Endodermal cell (in vitro differentiated cells): ENCODE data around the gene CRHR2. TPM values are rescaled to one million over a fixed set of nuclear protein-coding genes. Genes with fewer than 3 reads are reported as not detected.
A peak's percentile ranks its signal among the peaks of the same experiment; 100 is the strongest.
"Not testable (repeated sequence)": the region's sequence is repeated elsewhere in the genome, so short reads cannot be mapped to it uniquely, and the experiment has no call there.

ENCODE experiments used
- DNase-seq: peaks from one replicate; pipeline ENCODE4 v3.0.0-alpha.2; 2017
- H3K27ac ChIP-seq: 2 replicates; pipeline ENCODE4 v1.5.1; 2013; ENCODE audit warnings: mild to moderate bottlenecking, low read depth, low read length, moderate library complexity
- H3K27me3 ChIP-seq: 2 replicates; pipeline ENCODE4 v1.6.1; 2013; ENCODE audit warnings: mild to moderate bottlenecking, low read length, moderate library complexity; ENCODE audit not compliant: insufficient read depth, control insufficient read depth, poor library complexity, severe bottlenecking
- H3K36me3 ChIP-seq: 2 replicates; pipeline ENCODE4 v1.7.0; 2013; ENCODE audit warnings: mild to moderate bottlenecking, low read length, moderate library complexity; ENCODE audit not compliant: control insufficient read depth, insufficient read depth
- H3K4me1 ChIP-seq: one replicate; pipeline ENCODE4 v1.7.0; 2013; ENCODE audit warnings: low read length; ENCODE audit not compliant: control insufficient read depth, insufficient read depth
- H3K4me3 ChIP-seq: 2 replicates; pipeline ENCODE4 v1.5.1; 2013; ENCODE audit warnings: mild to moderate bottlenecking, low read length, moderate library complexity
- H3K9ac ChIP-seq: 2 replicates; pipeline ENCODE4 v1.6.1; 2013; ENCODE audit warnings: mild to moderate bottlenecking, low read length, moderate library complexity; ENCODE audit not compliant: poor library complexity, severe bottlenecking; ENCODE audit errors: extremely low read depth
- H3K9me3 ChIP-seq: 2 replicates; pipeline ENCODE4 v1.6.1; 2013; ENCODE audit warnings: mild to moderate bottlenecking, low read length, moderate library complexity; ENCODE audit not compliant: control insufficient read depth
- H3K27ac Mint-ChIP-seq: 2 replicates; pipeline ENCODE4 v1.8.0; 2020; ENCODE audit warnings: mixed read lengths
- H3K27me3 Mint-ChIP-seq: 2 replicates; pipeline ENCODE4 v1.8.0; 2021; ENCODE audit warnings: mild to moderate bottlenecking, mixed read lengths; ENCODE audit not compliant: insufficient read depth
- H3K36me3 Mint-ChIP-seq: 2 replicates; pipeline ENCODE4 v1.8.0; 2020; ENCODE audit warnings: low read depth, mixed read lengths
- H3K4me1 Mint-ChIP-seq: 2 replicates; pipeline ENCODE4 v1.8.0; 2020; ENCODE audit warnings: mixed read lengths
- H3K4me3 Mint-ChIP-seq: 2 replicates; pipeline ENCODE4 v1.8.0; 2020; ENCODE audit warnings: mild to moderate bottlenecking, moderate library complexity, mixed read lengths
- H3K9me3 Mint-ChIP-seq: 2 replicates; pipeline ENCODE4 v1.8.0; 2020; ENCODE audit warnings: mild to moderate bottlenecking, mixed read lengths
- WGBS, 2 experiments: methylation state at CpG; one replicate each; pipeline versions ENCODE4 v1.1.5 to v1.1.7; 2013; ENCODE audit warnings: missing lambda C conversion rate in 2 of 2, mixed read lengths in 1 of 2; ENCODE audit not compliant: insufficient coverage in 1 of 2, insufficient read length in 1 of 2; 5-methylcytosine and 5-hydroxymethylcytosine counted together
- total RNA-seq, 2 donors: library from RNA; stranded (reverse); fragmentation: NEBNext Ultra II Directional in 1 of 2; extraction: Animal tissue kit (Norgen Biotek cat#: 25700) in 1 of 2; gene quantifications; 2 replicates in 1 of 2; 3 replicates in 1 of 2; pipeline ENCODE4 v1.2.1, GENCODE V29; 2021
- TF ChIP-seq, protein P1 (sequence below): fragments of 200-600 bp; sonication (generic); conservative IDR thresholded peaks from 2 replicates; pipeline ENCODE4 v1.5.0; 2021; ENCODE audit warnings: antibody characterized with exemption, mild to moderate bottlenecking

CRHR2 gene
- total RNA-seq, 2 donors from 2014 or later = not detected

DNA sequence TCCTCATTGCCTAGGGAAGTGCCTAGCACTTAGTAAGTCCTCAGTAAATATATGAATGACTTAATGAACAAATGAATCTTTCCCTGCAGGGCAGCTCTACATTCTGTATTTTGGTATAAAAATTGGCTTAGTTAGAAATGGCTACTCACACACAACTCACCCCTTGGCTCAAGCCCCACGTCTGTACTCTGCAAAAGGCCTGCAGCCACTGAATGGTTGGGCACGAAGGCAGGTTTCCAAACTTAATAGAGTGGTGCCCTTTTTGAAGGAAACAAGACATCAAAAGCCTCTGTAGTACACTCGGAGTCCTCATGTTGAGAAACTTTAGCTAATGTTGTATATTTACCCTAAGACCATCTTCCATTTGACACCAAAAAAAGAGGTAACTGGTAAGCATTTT, 36.6 kb downstream of the CRHR2 start:
- no peaks in the 10 kb centered on the region for H3K27me3 ChIP-seq
- no peak overlapping the region for H3K27ac ChIP-seq
- Mint-ChIP-seq H3K9me3 (no peaks in the 10 kb centered on the region), H3K36me3 (peaks cover 24% of the 10 kb centered on the region), H3K27me3 (no peaks in the 10 kb centered on the region), H3K4me3 (no peak overlapping the region), H3K4me1 (peaks cover 15% of the 10 kb centered on the region), H3K27ac (no peak overlapping the region)
- no peak overlapping the region for H3K9ac ChIP-seq
- DNase-seq = no peak
- TF ChIP-seq, protein P1, sequence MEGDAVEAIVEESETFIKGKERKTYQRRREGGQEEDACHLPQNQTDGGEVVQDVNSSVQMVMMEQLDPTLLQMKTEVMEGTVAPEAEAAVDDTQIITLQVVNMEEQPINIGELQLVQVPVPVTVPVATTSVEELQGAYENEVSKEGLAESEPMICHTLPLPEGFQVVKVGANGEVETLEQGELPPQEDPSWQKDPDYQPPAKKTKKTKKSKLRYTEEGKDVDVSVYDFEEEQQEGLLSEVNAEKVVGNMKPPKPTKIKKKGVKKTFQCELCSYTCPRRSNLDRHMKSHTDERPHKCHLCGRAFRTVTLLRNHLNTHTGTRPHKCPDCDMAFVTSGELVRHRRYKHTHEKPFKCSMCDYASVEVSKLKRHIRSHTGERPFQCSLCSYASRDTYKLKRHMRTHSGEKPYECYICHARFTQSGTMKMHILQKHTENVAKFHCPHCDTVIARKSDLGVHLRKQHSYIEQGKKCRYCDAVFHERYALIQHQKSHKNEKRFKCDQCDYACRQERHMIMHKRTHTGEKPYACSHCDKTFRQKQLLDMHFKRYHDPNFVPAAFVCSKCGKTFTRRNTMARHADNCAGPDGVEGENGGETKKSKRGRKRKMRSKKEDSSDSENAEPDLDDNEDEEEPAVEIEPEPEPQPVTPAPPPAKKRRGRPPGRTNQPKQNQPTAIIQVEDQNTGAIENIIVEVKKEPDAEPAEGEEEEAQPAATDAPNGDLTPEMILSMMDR = no peak
- peaks cover 5% of the 10 kb centered on the region for H3K4me1 ChIP-seq
- H3K36me3 ChIP-seq = peaks cover 13% of the 10 kb centered on the region
- no peak overlapping the region for H3K4me3 ChIP-seq
- 99% methylated on average over 3 of the region's 3 CpGs; no CpG with 5 or more reads in 1 of the 2 experiments for WGBS, 2 experiments
- H3K9me3 ChIP-seq = no peaks in the 10 kb centered on the region

GRCh38 chr7:30644286-30644955, 37.8 kb downstream of the CRHR2 start:
- peaks cover 26% of the 10 kb centered on the region for H3K36me3 Mint-ChIP-seq
- TF ChIP-seq, protein P1 = no peak
- 92 to 93% methylated on average over 4 of the region's 4 CpGs for WGBS, 2 experiments

DNA sequence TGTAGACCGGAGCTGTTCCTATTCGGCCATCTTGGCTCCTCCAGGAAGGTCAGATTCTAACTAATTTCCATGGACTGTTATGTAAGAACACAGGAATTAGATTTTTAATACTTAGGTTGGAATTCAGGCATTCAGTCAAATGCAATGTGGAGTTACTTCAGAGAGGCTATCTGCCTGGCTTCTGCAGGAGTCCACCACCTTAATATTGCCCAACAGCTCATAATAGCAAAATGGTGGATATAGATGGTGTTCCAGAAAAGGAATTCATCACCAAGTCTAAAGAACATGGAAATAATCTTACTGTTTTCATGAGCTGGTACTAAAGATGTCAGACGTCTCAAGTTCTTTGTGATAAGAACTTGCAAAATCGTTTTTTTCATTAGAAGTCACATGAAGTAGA, 39.5 kb downstream of the CRHR2 start:
- Histone ChIP-seq H3K4me1 (peaks cover 5% of the 10 kb centered on the region), H3K27me3 (no peaks in the 10 kb centered on the region), H3K9ac (no peak overlapping the region), H3K9me3 (no peaks in the 10 kb centered on the region), H3K27ac (no peak overlapping the region), H3K36me3 (peaks cover 13% of the 10 kb centered on the region), H3K4me3 (peak overlapping the region; percentile 77)
- H3K27ac Mint-ChIP-seq = peak overlapping the region; percentile 92
- peaks cover 10% of the 10 kb centered on the region for H3K4me1 Mint-ChIP-seq
- peaks cover 28% of the 10 kb centered on the region for H3K36me3 Mint-ChIP-seq
- H3K9me3 Mint-ChIP-seq = no peaks in the 10 kb centered on the region
- TF ChIP-seq, protein P1 = no peak
- peak; percentile 35 for DNase-seq
- no peaks in the 10 kb centered on the region for H3K27me3 Mint-ChIP-seq
- WGBS, 2 experiments = 72 to 89% methylated on average over 2 to 4 of the region's 4 CpGs
- peak overlapping the region; percentile 72 for H3K4me3 Mint-ChIP-seq

More at GRCh38 chr7:30644286-30644955, 37.8 kb downstream of the CRHR2 start:
- H3K27ac ChIP-seq = no peak overlapping the region
- no peak overlapping the region for H3K9ac ChIP-seq
- no peaks in the 10 kb centered on the region for H3K9me3 ChIP-seq
- no peak overlapping the region for H3K4me3 ChIP-seq
- H3K4me1 ChIP-seq = peaks cover 5% of the 10 kb centered on the region
- H3K4me1 Mint-ChIP-seq = peaks cover 10% of the 10 kb centered on the region
- H3K9me3 Mint-ChIP-seq = no peaks in the 10 kb centered on the region
- no peaks in the 10 kb centered on the region for H3K27me3 Mint-ChIP-seq
- H3K36me3 ChIP-seq = peaks cover 13% of the 10 kb centered on the region
- H3K27me3 ChIP-seq = no peaks in the 10 kb centered on the region
- no peak overlapping the region for H3K27ac Mint-ChIP-seq
- DNase-seq = no peak
- no peak overlapping the region for H3K4me3 Mint-ChIP-seq

- Mint-ChIP-seq H3K36me3 (peaks cover 29% of the 10 kb centered on the region), H3K4me3 (peak overlapping the region; percentile 72), H3K27ac (peak overlapping the region; percentile 92)
- DNase-seq, H3K9me3 ChIP-seq, H3K27ac ChIP-seq, H3K9me3 Mint-ChIP-seq, H3K27me3 Mint-ChIP-seq, H3K4me1 ChIP-seq, H3K9ac ChIP-seq, H3K27me3 ChIP-seq, H3K4me1 Mint-ChIP-seq: not testable (repeated sequence)
- WGBS, 2 experiments = 6% methylated on average over 10 of the region's 29 CpGs; no CpG with 5 or more reads in 1 of the 2 experiments
- peak overlapping the region; percentile 77 for H3K4me3 ChIP-seq
- H3K36me3 ChIP-seq = peaks cover 13% of the 10 kb centered on the region
Measured at GRCh38 chr7:30642322-30642721, 39.9 kb downstream of the CRHR2 start.
